ENCODE measurements around the gene EVI5L. TPM values are rescaled to one million over a fixed set of nuclear protein-coding genes. Genes with fewer than 3 reads are reported as not detected.

EVI5L gene
- total and polyA plus RNA-seq, 2 of the 13 experiments (the other 11 are each of a cell fraction or from before 2014, with no cell fraction given) = 1.7 to 2.4 TPM

DNA sequence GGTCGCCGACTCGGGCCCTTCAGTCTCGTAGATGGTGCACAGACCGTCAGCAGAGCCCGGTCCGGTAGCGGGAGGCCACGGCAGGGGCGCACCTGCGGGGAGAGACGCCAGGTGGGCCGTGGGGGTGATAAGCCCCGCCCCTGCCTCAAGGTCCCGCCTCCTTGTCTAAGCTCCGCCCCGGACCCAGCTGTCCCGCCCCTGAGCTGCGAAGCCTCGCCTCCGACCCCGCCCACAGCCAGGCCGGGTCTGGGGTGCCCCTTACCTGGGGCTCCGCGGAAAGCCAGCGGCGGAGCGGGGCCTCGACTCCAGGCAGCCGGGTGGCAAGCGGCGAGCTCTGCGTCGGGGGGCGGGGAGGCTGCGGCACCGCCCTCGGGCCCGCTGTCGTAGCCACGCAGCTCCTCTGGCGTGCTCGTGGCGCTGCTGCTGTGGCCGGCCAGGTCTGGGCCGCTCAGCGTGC is 39.5 kb downstream of the EVI5L start (continued):
- TF ChIP-seq GABPB1 (CRISPR knock-in tag; IDR thresholded peaks at IDR 0.05) (0 out of 2 replicates have a peak, but pooled peaks have one; percentile 24), ZNF746 (CRISPR knock-in tag; IDR thresholded peaks at IDR 0.05) (no peak), RFXAP (CRISPR knock-in tag; IDR thresholded peaks at IDR 0.05; ENCODE audit: borderline replicate concordance) (peak; percentile 13; the same call in 1 of the 2 replicates), RAD21 (CRISPR knock-in tag; IDR thresholded peaks at IDR 0.05) (0 out of 2 replicates have a peak, but pooled peaks have one; percentile 2), KLF15 (CRISPR knock-in tag; IDR thresholded peaks at IDR 0.05; ENCODE audit: borderline replicate concordance) (0 out of 2 replicates have a peak, but pooled peaks have one; percentile 23), ZNF776 (CRISPR knock-in tag; IDR thresholded peaks at IDR 0.05) (peak; percentile 43; the same call in 1 of the 2 replicates), ZNF687 (CRISPR knock-in tag; IDR thresholded peaks at IDR 0.05) (peak; percentile 60), ZSCAN31 (CRISPR knock-in tag; IDR thresholded peaks at IDR 0.05; ENCODE audit: low read depth) (peak; percentile 90), ESRRA (CRISPR knock-in tag; IDR thresholded peaks at IDR 0.05; ENCODE audit: low read depth) (0 out of 2 replicates have a peak, but pooled peaks have one; percentile 8), RXRB (CRISPR knock-in tag; IDR thresholded peaks at IDR 0.05; ENCODE audit: borderline replicate concordance) (0 out of 2 replicates have a peak, but pooled peaks have one; percentile 4), ZNF670 (CRISPR knock-in tag; IDR thresholded peaks at IDR 0.05; ENCODE audit: borderline replicate concordance) (0 out of 2 replicates have a peak, but pooled peaks have one; percentile 14), HNRNPLL (IDR thresholded peaks at IDR 0.05; ENCODE audit: low read depth, low read length, poor library complexity, severe bottlenecking) (peak; percentile 38), SIN3A (IDR thresholded peaks at IDR 0.05; ENCODE audit: borderline replicate concordance, low read depth, low read length) (0 out of 2 replicates have a peak, but pooled peaks have one; percentile 1), TOPORS (CRISPR knock-in tag; IDR thresholded peaks at IDR 0.05) (0 out of 2 replicates have a peak, but pooled peaks have one; percentile 68), ARNT2 (CRISPR knock-in tag; IDR thresholded peaks at IDR 0.05; ENCODE audit: low read depth) (0 out of 2 replicates have a peak, but pooled peaks have one; percentile 9)
- TF ChIP-seq, protein P1, sequence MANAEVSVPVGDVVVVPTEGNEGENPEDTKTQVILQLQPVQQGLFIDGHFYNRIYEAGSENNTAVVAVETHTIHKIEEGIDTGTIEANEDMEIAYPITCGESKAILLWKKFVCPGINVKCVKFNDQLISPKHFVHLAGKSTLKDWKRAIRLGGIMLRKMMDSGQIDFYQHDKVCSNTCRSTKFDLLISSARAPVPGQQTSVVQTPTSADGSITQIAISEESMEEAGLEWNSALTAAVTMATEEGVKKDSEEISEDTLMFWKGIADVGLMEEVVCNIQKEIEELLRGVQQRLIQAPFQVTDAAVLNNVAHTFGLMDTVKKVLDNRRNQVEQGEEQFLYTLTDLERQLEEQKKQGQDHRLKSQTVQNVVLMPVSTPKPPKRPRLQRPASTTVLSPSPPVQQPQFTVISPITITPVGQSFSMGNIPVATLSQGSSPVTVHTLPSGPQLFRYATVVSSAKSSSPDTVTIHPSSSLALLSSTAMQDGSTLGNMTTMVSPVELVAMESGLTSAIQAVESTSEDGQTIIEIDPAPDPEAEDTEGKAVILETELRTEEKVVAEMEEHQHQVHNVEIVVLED (CRISPR knock-in tag; IDR thresholded peaks at IDR 0.05; ENCODE audit: borderline replicate concordance) = peak; percentile 4; the same call in 1 of the 2 replicates
